Measurements from ENCODE around the gene PRPSAP1. TPM values are rescaled to one million over a fixed set of nuclear protein-coding genes. Genes with fewer than 3 reads are reported as not detected.
"Not testable (repeated sequence)": the region's sequence is repeated elsewhere in the genome, so short reads cannot be mapped to it uniquely, and the experiment has no call there.

PRPSAP1 gene
- total RNA-seq, 1 donor from 2014 or later = 89.6 TPM

DNA sequence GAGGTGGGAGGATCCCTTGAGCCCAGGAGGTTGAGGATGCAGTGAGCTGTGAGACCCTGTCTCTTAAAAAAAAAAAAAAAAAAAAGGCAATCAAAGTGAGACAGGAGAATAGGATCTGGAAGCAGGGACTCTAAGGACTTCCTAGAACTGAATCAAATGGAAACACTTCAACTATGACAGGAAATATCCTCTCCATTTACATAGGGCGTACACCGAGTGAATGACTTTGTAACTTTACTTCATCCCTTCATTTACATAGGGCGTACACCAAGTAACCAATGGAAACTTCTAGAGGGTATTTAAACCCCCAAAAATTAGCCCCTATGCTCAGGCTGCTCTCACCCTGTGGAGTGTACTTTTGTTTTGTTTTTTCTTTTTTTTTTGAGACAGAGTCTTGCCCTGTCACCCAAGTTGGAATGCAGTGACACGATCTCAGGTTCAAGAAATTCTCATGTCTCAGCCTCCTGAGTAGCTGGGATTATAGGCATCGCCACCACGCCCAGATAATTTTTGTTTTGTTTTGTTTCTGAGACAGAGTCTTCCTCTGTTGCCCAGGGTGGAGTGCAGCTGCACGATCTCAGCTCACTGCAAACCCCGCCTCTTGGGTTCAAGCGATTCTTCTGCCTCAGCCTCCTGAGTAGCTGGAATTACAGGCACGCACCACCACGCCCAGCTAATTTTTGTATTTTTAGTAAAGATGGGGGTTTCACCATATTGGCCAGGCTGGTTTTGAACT lies 9.6 kb upstream of the PRPSAP1 start:
- DNase-seq (ENCODE audit: low spot score, unreplicated experiment) = no peak
- no peak overlapping the region for H3K4me3 Mint-ChIP-seq (ENCODE audit: low read depth)
- no peak overlapping the region for H3K27ac Mint-ChIP-seq
- TF ChIP-seq, protein P1, sequence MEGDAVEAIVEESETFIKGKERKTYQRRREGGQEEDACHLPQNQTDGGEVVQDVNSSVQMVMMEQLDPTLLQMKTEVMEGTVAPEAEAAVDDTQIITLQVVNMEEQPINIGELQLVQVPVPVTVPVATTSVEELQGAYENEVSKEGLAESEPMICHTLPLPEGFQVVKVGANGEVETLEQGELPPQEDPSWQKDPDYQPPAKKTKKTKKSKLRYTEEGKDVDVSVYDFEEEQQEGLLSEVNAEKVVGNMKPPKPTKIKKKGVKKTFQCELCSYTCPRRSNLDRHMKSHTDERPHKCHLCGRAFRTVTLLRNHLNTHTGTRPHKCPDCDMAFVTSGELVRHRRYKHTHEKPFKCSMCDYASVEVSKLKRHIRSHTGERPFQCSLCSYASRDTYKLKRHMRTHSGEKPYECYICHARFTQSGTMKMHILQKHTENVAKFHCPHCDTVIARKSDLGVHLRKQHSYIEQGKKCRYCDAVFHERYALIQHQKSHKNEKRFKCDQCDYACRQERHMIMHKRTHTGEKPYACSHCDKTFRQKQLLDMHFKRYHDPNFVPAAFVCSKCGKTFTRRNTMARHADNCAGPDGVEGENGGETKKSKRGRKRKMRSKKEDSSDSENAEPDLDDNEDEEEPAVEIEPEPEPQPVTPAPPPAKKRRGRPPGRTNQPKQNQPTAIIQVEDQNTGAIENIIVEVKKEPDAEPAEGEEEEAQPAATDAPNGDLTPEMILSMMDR (IDR thresholded peaks at IDR 0.05; ENCODE audit: unreplicated experiment) = no peak
- H3K27me3 Mint-ChIP-seq = peaks cover 4% of the 10 kb centered on the region
- H3K36me3 Mint-ChIP-seq (ENCODE audit: insufficient read depth) = peaks cover 2% of the 10 kb centered on the region
- H3K4me1 Mint-ChIP-seq (ENCODE audit: low read depth) = peaks cover 5% of the 10 kb centered on the region
- H3K9me3 Mint-ChIP-seq (ENCODE audit: low read depth) = peaks cover 3% of the 10 kb centered on the region

DNA sequence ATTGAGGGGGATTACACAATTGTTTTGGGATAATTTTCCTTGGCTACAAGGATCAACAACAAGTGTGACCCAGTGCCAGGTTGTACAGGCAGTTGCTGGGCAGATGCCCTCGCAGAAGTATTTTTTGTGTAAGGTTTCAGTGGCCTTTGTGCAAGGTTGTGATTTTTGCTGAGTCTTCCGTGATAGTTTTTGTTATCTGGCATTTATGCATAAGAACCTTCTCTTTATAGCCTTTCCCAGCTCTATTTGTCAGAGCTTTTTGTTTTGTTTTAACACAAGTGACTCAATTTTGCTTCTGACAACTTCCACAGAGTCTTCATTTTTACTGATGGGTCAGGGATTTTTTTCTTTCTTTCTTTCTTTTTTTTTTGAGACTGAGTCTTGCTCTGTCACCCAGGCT lies 6.7 kb upstream of the PRPSAP1 start:
- Mint-ChIP-seq H3K36me3 (ENCODE audit: insufficient read depth) (no peaks in the 10 kb centered on the region), H3K9me3 (ENCODE audit: low read depth) (no peaks in the 10 kb centered on the region), H3K27ac (no peak overlapping the region), H3K27me3 (peaks cover 4% of the 10 kb centered on the region), H3K4me3 (ENCODE audit: low read depth) (no peak overlapping the region), H3K4me1 (ENCODE audit: low read depth) (no peaks in the 10 kb centered on the region)
- TF ChIP-seq, protein P1 (IDR thresholded peaks at IDR 0.05; ENCODE audit: unreplicated experiment) = no peak
- no peak for DNase-seq (ENCODE audit: low spot score, unreplicated experiment)

DNA sequence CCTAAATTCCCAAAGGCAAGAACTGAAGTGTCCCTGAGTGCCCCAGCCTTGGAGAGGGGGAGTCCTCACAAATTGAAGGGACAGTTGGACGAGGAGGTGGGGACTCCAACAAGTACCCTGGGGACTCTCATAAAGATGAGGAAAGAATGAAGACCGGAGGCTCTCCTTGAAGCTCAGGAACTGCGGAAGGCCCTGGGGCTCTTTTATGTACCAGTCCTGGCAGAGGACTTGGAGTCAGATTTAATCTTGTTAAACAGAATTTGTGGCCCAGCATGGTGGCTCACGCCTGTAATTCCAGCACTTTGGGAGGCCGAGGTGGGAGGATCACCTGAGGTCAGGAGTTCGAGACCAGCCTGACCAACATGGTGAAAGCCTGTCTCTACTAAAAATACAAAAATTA lies 6.1 kb upstream of the PRPSAP1 start:
- not testable (repeated sequence) for H3K27ac Mint-ChIP-seq; H3K9me3 Mint-ChIP-seq (ENCODE audit: low read depth); H3K36me3 Mint-ChIP-seq (ENCODE audit: insufficient read depth); H3K27me3 Mint-ChIP-seq; H3K4me1 Mint-ChIP-seq (ENCODE audit: low read depth); H3K4me3 Mint-ChIP-seq (ENCODE audit: low read depth); DNase-seq (ENCODE audit: low spot score, unreplicated experiment)

DNA sequence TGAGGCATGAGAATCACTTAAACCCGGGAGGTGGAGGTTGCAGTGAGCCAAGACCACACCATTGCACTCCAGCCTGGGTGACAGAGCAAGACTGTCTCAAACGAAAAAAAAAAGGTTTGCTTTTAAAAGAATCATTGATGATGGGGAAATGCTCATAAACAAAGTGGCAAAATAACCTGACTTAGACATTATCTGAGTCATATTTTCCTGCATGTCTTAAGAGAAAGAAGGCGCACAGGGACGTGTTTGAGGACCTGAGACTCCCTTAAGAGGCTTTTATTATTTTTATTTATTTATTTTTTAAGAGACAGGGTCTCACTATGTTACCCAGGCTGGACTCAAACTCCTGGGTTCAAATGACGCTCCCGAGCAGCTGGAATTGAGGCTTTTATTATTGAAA lies 5.7 kb upstream of the PRPSAP1 start:
- no peak for DNase-seq (ENCODE audit: low spot score, unreplicated experiment)
- no peak overlapping the region for H3K4me3 Mint-ChIP-seq (ENCODE audit: low read depth)
- no peaks in the 10 kb centered on the region for H3K9me3 Mint-ChIP-seq (ENCODE audit: low read depth)
- no peak overlapping the region for H3K27ac Mint-ChIP-seq
- TF ChIP-seq, protein P1 (IDR thresholded peaks at IDR 0.05; ENCODE audit: unreplicated experiment) = no peak
- peaks cover under 1% of the 10 kb centered on the region for H3K4me1 Mint-ChIP-seq (ENCODE audit: low read depth)
- H3K27me3 Mint-ChIP-seq = peaks cover 4% of the 10 kb centered on the region
- H3K36me3 Mint-ChIP-seq (ENCODE audit: insufficient read depth) = no peaks in the 10 kb centered on the region

DNA sequence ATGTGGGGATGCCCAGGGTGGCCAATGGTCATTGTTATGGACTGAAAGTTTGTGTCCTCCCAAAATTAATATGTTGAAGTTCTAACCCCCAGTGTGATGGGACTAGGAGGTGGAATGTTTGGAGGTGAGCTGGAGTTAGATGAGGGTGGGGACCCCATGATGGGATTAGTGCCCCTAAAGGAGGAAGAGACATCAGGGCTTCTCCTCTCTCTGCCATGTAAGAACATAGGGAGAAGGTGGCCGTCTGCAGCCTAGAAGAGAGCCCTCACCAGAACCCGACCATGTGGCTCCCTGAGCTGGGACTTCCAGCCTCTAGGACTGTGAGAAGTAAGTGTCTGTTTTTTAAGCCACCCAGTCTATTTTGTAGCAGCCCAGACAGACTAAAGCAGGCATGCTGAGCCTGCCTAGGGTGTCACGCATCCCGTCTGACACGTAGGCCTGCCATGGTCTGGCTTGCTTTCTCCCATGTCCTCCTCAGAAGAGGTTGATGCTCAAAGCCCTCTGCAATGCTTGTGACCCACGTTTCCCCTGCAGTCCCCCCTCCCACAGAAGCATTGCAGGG lies 4.0 kb upstream of the PRPSAP1 start:
- Mint-ChIP-seq H3K4me1 (ENCODE audit: low read depth) (peaks cover 8% of the 10 kb centered on the region), H3K36me3 (ENCODE audit: insufficient read depth) (no peaks in the 10 kb centered on the region), H3K27ac (no peak overlapping the region), H3K4me3 (ENCODE audit: low read depth) (no peak overlapping the region), H3K9me3 (ENCODE audit: low read depth) (no peaks in the 10 kb centered on the region), H3K27me3 (peaks cover 4% of the 10 kb centered on the region)
- TF ChIP-seq, protein P1 (IDR thresholded peaks at IDR 0.05; ENCODE audit: unreplicated experiment) = no peak
- DNase-seq (ENCODE audit: low spot score, unreplicated experiment) = no peak
